HCT116 (cell line): ENCODE data around the gene DLG2. TPM values are rescaled to one million over a fixed set of nuclear protein-coding genes. Genes with fewer than 3 reads are reported as not detected.

ENCODE experiments used
- ATAC-seq: fragments of 200-7000 bp; cut with Tn5 transposase; 2 replicates; pipeline ENCODE4 v1.9.1; 2020; ENCODE audit warnings: mild to moderate bottlenecking, moderate library complexity
- BruUV-seq: library from RNA; stranded (reverse); fragments of 400-500 nt; replicated peaks from 2 replicates; lab custom pipeline; 2021; lab: Mats Ljungman, UMichigan
- CTCF ChIA-PET: fragments of 300-600 bp; sonication (Branson Sonifier 250); formaldehyde crosslinking; loops from one replicate; lab custom pipeline; 2021; ENCODE audit warnings: antibody characterized with exemption; lab: Charles Lee
- POLR2A ChIA-PET: fragments of 300-600, 350-600 bp; sonication (Branson Sonifier 250); formaldehyde crosslinking; loops from one replicate; lab custom pipeline; 2021; ENCODE audit warnings: antibody characterized with exemption; lab: Charles Lee
- RAD21 ChIA-PET, 2 experiments: fragments of 300-600 bp; sonication (Branson Sonifier 250); formaldehyde crosslinking; loops; one replicate each; lab custom pipeline; 2023; ENCODE audit warnings: low total read pairs in 2 of 2; ENCODE audit not compliant: uncharacterized antibody in 2 of 2, unreplicated experiment in 2 of 2, low non-redundant PET in 1 of 2; lab: Charles Lee
- DNase-seq: peaks from one replicate; pipeline ENCODE4 v3.0.0-alpha.2; 2010; ENCODE audit warnings: low read depth, low spot score
- H2AFZ ChIP-seq: fragments of 200-600 bp; shearing (Covaris generic), sonication (generic); 2 replicates; pipeline ENCODE4 v1.6.1; 2017; ENCODE audit warnings: low read depth, mixed run types, mixed read lengths, antibody characterized with exemption, low read length; ENCODE audit not compliant: poor library complexity, severe bottlenecking
- H3K27ac ChIP-seq: 2 replicates; pipeline ENCODE4 v1.5.1; 2012; ENCODE audit warnings: low read depth, low read length
- H3K27me3 ChIP-seq: fragments of 200-600 bp; sonication (generic); 2 replicates; pipeline ENCODE4 v1.6.1; 2016; ENCODE audit warnings: mixed run types, low read length, mixed read lengths; ENCODE audit not compliant: insufficient read depth
- H3K36me3 ChIP-seq, 2 experiments: fragments of 200-500 bp in 1 of 2; fragments of 200-600 bp in 1 of 2; sonication (Bioruptor generic) in 1 of 2; sonication (generic) in 1 of 2; 2 replicates each; pipeline versions ENCODE4 v1.5.1 to v1.6.1; 2014 to 2016; ENCODE audit warnings: low read length in 2 of 2, inconsistent platforms in 1 of 2, mixed read lengths in 1 of 2, mixed run types in 1 of 2; ENCODE audit not compliant: insufficient read depth in 2 of 2, control insufficient read depth in 1 of 2
- H3K4me1 ChIP-seq, 2 experiments: fragments of 200-600 bp in 1 of 2; sonication (generic) in 1 of 2; 2 replicates each; pipeline versions ENCODE4 v1.5.1 to v1.6.1; 2012 to 2017; ENCODE audit warnings: low read length in 2 of 2, inconsistent platforms in 1 of 2, mild to moderate bottlenecking in 1 of 2, mixed read lengths in 1 of 2, mixed run types in 1 of 2, moderate library complexity in 1 of 2; ENCODE audit not compliant: insufficient read depth in 2 of 2, control insufficient read depth in 1 of 2
- H3K4me2 ChIP-seq: fragments of 200-600 bp; sonication (generic); 2 replicates; pipeline ENCODE4 v1.6.1; 2017; ENCODE audit warnings: mixed run types, low read length, mixed read lengths
- H3K4me3 ChIP-seq, 2 experiments: fragments of 200-600 bp in 1 of 2; sonication (generic) in 1 of 2; replicated peaks in 1 of 2; 2 replicates each; pipeline ENCODE4 v1.5.1; 2011 to 2016; ENCODE audit warnings: low read length in 2 of 2, control low read depth in 1 of 2, low read depth in 1 of 2, mild to moderate bottlenecking in 1 of 2, mixed read lengths in 1 of 2, mixed run types in 1 of 2
- H3K79me2 ChIP-seq: fragments of 200-600 bp; sonication (generic); 2 replicates; pipeline ENCODE4 v1.6.1; 2017; ENCODE audit warnings: mild to moderate bottlenecking, mixed run types, low read length, moderate library complexity, mixed read lengths; ENCODE audit not compliant: insufficient read depth
- H3K9ac ChIP-seq: fragments of 200-600 bp; sonication (generic); 2 replicates; pipeline ENCODE4 v1.6.1; 2016; ENCODE audit warnings: low read length, mixed read lengths
- H3K9me2 ChIP-seq: fragments of 200-600 bp; sonication (generic), shearing (Covaris generic); 2 replicates; pipeline ENCODE4 v1.6.1; 2017; ENCODE audit warnings: mixed run types, mild to moderate bottlenecking, moderate library complexity; ENCODE audit not compliant: insufficient read depth
- H3K9me3 ChIP-seq, 2 experiments: fragments of 200-500 bp in 1 of 2; fragments of 200-600 bp in 1 of 2; sonication (Bioruptor generic) in 1 of 2; sonication (generic) in 1 of 2; 2 replicates each; pipeline ENCODE4 v1.6.1; 2014 to 2017; ENCODE audit warnings: low read length in 2 of 2, mixed read lengths in 2 of 2, inconsistent platforms in 1 of 2, low read depth in 1 of 2, mild to moderate bottlenecking in 1 of 2, mixed run types in 1 of 2, moderate library complexity in 1 of 2; ENCODE audit not compliant: control insufficient read depth in 1 of 2, insufficient read depth in 1 of 2
- H4K20me1 ChIP-seq: fragments of 200-600 bp; sonication (generic), shearing (Covaris generic); 2 replicates; pipeline ENCODE4 v1.6.1; 2017; ENCODE audit warnings: mixed run types, mild to moderate bottlenecking, moderate library complexity; ENCODE audit not compliant: insufficient read depth
- CBX3 ChIP-seq: IDR thresholded peaks from 2 replicates; pipeline ENCODE4 v1.6.1; 2012; ENCODE audit warnings: low read depth
- CEBPB ChIP-seq: IDR thresholded peaks from 2 replicates; pipeline ENCODE4 v1.6.1; 2012; ENCODE audit warnings: low read depth
- EGR1 ChIP-seq: IDR thresholded peaks from 2 replicates; pipeline ENCODE4 v1.6.1; 2012; ENCODE audit warnings: low read depth
- FOSL1 ChIP-seq: IDR thresholded peaks from 2 replicates; pipeline ENCODE4 v1.6.1; 2012; ENCODE audit warnings: low read depth
- JUND ChIP-seq: IDR thresholded peaks from 2 replicates; pipeline ENCODE4 v1.6.1; 2012
- POLR2A ChIP-seq: IDR thresholded peaks from 2 replicates; pipeline ENCODE4 v1.7.0; 2011; ENCODE audit warnings: borderline replicate concordance; ENCODE audit not compliant: insufficient read depth, insufficient read length; ENCODE audit errors: extremely low read depth
- POLR2AphosphoS5 ChIP-seq: IDR thresholded peaks from 2 replicates; pipeline ENCODE4 v1.6.1; 2011; ENCODE audit warnings: mild to moderate bottlenecking, low read depth, low read length, moderate library complexity
- RAD21 ChIP-seq: IDR thresholded peaks from 2 replicates; pipeline ENCODE4 v1.6.1; 2012; ENCODE audit warnings: low read depth, mild to moderate bottlenecking
- SRF ChIP-seq: IDR thresholded peaks from 2 replicates; pipeline ENCODE4 v1.6.1; 2012; ENCODE audit warnings: low read depth
- YY1 ChIP-seq: IDR thresholded peaks from 2 replicates; pipeline ENCODE4 v1.6.1; 2011; ENCODE audit warnings: low read length, low read depth, moderate library complexity, mild to moderate bottlenecking; ENCODE audit not compliant: insufficient replicate concordance; ENCODE audit errors: extremely low read depth
- ZNF274 ChIP-seq: fragments of 200-500 bp; sonication (Bioruptor generic); IDR thresholded peaks from 2 replicates; pipeline ENCODE4 v1.6.1; 2014; ENCODE audit warnings: mild to moderate bottlenecking, low read depth, low read length, inconsistent platforms
- intact Hi-C: fragments of 100-400 bp; cut with micrococcal nuclease; formaldehyde crosslinking; loops from 2 replicates; pipeline ENCODE4 v1.10.0; 2022
- total RNA-seq: library from RNA; stranded (reverse); gene quantifications from one replicate; pipeline ENCODE4 v1.2.1, GENCODE V29; 2021; ENCODE audit not compliant: unreplicated experiment
- TF ChIP-seq, protein P1 (sequence below), 3 experiments: fragments of 200-600 bp in 1 of 3; sonication (generic) in 1 of 3; IDR thresholded peaks in 2 of 3; conservative IDR thresholded peaks in 1 of 3; 2 replicates each; pipeline ENCODE4 v1.5.1; 2012 to 2017; ENCODE audit warnings: low read depth in 2 of 3, low read length in 2 of 3, antibody characterized with exemption in 1 of 3, borderline replicate concordance in 1 of 3, control low read depth in 1 of 3, mild to moderate bottlenecking in 1 of 3, mixed read lengths in 1 of 3, mixed run types in 1 of 3, moderate library complexity in 1 of 3; ENCODE audit not compliant: insufficient read depth in 1 of 3
- TF ChIP-seq, protein P2 (sequence below): IDR thresholded peaks from 2 replicates; pipeline ENCODE4 v1.6.1; 2012; ENCODE audit warnings: low read depth
- TF ChIP-seq, protein P3 (sequence below): IDR thresholded peaks from 2 replicates; pipeline ENCODE4 v1.6.1; 2012

The DLG2 gene
- total RNA-seq, 1 experiment from 2014 or later = 2.4 TPM

DNA sequence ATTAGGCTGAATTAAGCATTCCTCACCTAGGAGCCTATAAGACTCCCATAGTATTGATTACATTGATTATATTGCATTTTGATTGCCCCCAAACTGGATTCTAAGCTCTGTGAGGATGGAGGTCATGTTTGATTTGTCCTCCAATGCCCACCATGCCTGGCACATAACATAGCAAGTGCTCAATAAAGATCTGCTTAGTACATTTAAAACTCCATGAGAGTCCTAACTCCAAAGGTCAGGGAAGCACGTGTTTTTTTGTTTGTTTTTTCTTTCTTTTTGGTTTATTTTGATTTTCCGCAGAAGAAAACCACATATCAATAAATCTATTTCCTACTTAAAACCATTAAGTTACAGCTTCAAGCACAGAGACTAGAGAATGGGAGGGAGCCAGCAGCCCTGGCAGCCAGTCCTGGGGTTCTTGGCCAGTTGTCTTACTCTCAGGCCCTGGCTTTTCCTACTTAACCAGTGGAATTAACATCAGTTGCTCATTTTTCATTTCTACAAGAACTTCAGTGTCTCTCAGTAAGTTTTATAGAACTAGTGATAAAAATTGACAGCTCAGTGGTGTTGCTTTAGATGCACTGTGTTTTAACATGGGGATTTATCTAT, 1911.1 kb downstream of the DLG2 start:
- ChIA-PET RAD21 (no interaction called here), CTCF (no interaction called here), POLR2A (no interaction called here)
- Histone ChIP-seq H3K9ac (no peak overlapping the region), H2AFZ (no peak overlapping the region), H3K9me2 (no peaks in the 10 kb centered on the region), H4K20me1 (no peaks in the 10 kb centered on the region), H3K36me3 (no peaks in the 10 kb centered on the region), H3K4me1 (no peaks in the 10 kb centered on the region), H3K27ac (no peak overlapping the region), H3K79me2 (no peaks in the 10 kb centered on the region), H3K9me3 (no peaks in the 10 kb centered on the region), H3K4me3 (no peak overlapping the region), H3K27me3 (peaks cover 6% of the 10 kb centered on the region; the same call in 1 of the 2 replicates), H3K4me2 (no peak overlapping the region)
- no peak for DNase-seq
- intact Hi-C loops = no loop called here
- no TSS peak for BruUV-seq
- TF ChIP-seq, protein P1, sequence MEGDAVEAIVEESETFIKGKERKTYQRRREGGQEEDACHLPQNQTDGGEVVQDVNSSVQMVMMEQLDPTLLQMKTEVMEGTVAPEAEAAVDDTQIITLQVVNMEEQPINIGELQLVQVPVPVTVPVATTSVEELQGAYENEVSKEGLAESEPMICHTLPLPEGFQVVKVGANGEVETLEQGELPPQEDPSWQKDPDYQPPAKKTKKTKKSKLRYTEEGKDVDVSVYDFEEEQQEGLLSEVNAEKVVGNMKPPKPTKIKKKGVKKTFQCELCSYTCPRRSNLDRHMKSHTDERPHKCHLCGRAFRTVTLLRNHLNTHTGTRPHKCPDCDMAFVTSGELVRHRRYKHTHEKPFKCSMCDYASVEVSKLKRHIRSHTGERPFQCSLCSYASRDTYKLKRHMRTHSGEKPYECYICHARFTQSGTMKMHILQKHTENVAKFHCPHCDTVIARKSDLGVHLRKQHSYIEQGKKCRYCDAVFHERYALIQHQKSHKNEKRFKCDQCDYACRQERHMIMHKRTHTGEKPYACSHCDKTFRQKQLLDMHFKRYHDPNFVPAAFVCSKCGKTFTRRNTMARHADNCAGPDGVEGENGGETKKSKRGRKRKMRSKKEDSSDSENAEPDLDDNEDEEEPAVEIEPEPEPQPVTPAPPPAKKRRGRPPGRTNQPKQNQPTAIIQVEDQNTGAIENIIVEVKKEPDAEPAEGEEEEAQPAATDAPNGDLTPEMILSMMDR (IDR thresholded peaks at IDR 0.05 in 2 of 3, conservative IDR thresholded peaks at IDR 0.05 in 1 of 3; ENCODE audit: borderline replicate concordance in 1 of 3, insufficient read depth in 1 of 3, low read depth in 2 of 3, low read length in 2 of 3) = no peak
- TF ChIP-seq YY1 (no peak), FOSL1 (no peak), CBX3 (no peak), CEBPB (no peak), RAD21 (no peak), ZNF274 (no peak), POLR2A (no peak)
- no peak for ATAC-seq

- no peaks in the 10 kb centered on the region for H3K79me2 ChIP-seq
- H3K4me3 ChIP-seq = no peak overlapping the region
- peaks cover 8% of the 10 kb centered on the region; the same call in 1 of the 2 replicates for H3K27me3 ChIP-seq
- H3K9me2 ChIP-seq = no peaks in the 10 kb centered on the region
- ChIA-PET CTCF (no interaction called here), RAD21 (no interaction called here), POLR2A (no interaction called here)
- no peaks in the 10 kb centered on the region for H3K36me3 ChIP-seq
- ATAC-seq = no peak
- intact Hi-C loops = no loop called here
- no peak for DNase-seq
- no peaks in the 10 kb centered on the region for H3K4me1 ChIP-seq
- no peak overlapping the region for H3K4me2 ChIP-seq
- no peaks in the 10 kb centered on the region for H3K9me3 ChIP-seq
- no peak overlapping the region for H3K9ac ChIP-seq
- BruUV-seq = no TSS peak
- H4K20me1 ChIP-seq = no peaks in the 10 kb centered on the region
- H2AFZ ChIP-seq = no peak overlapping the region
- no peak overlapping the region for H3K27ac ChIP-seq
- TF ChIP-seq RAD21 (no peak), POLR2AphosphoS5 (no peak), YY1 (no peak), JUND (no peak), FOSL1 (no peak), EGR1 (no peak), SRF (no peak)
- TF ChIP-seq, protein P2, sequence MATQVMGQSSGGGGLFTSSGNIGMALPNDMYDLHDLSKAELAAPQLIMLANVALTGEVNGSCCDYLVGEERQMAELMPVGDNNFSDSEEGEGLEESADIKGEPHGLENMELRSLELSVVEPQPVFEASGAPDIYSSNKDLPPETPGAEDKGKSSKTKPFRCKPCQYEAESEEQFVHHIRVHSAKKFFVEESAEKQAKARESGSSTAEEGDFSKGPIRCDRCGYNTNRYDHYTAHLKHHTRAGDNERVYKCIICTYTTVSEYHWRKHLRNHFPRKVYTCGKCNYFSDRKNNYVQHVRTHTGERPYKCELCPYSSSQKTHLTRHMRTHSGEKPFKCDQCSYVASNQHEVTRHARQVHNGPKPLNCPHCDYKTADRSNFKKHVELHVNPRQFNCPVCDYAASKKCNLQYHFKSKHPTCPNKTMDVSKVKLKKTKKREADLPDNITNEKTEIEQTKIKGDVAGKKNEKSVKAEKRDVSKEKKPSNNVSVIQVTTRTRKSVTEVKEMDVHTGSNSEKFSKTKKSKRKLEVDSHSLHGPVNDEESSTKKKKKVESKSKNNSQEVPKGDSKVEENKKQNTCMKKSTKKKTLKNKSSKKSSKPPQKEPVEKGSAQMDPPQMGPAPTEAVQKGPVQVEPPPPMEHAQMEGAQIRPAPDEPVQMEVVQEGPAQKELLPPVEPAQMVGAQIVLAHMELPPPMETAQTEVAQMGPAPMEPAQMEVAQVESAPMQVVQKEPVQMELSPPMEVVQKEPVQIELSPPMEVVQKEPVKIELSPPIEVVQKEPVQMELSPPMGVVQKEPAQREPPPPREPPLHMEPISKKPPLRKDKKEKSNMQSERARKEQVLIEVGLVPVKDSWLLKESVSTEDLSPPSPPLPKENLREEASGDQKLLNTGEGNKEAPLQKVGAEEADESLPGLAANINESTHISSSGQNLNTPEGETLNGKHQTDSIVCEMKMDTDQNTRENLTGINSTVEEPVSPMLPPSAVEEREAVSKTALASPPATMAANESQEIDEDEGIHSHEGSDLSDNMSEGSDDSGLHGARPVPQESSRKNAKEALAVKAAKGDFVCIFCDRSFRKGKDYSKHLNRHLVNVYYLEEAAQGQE = no peak
- TF ChIP-seq, protein P3, sequence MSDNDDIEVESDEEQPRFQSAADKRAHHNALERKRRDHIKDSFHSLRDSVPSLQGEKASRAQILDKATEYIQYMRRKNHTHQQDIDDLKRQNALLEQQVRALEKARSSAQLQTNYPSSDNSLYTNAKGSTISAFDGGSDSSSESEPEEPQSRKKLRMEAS = no peak
Observed at GRCh38 chr11:83713708-83714107, 1913.4 kb downstream of the DLG2 start.
